DND-41 (cell line): ENCODE results near the gene CREG2.

ENCODE experiments used
- CTCF ChIP-seq: IDR thresholded peaks from 2 replicates; pipeline ENCODE4 v1.5.1; 2012; ENCODE audit warnings: borderline replicate concordance, low read length, moderate library complexity, mild to moderate bottlenecking; ENCODE audit not compliant: poor library complexity, severe bottlenecking; ENCODE audit errors: extremely low read depth
- EZH2 ChIP-seq: IDR thresholded peaks from 3 replicates; pipeline ENCODE4 v1.6.1; 2012; ENCODE audit warnings: borderline replicate concordance, low read depth, mild to moderate bottlenecking, moderate library complexity, low read length, inconsistent platforms; ENCODE audit not compliant: severe bottlenecking

GRCh38 chr2:101330253-101330933 is 56.9 kb downstream of the CREG2 start:
- no peak for TF ChIP-seq CTCF
- TF ChIP-seq EZH2, result no peak
